HL-60 (cell line): ENCODE data around the gene VAMP5.

Source experiments
- GABPA ChIP-seq: IDR thresholded peaks from 2 replicates; pipeline ENCODE4 v1.6.1; 2012; ENCODE audit warnings: low read depth
- TF ChIP-seq, protein P1 (sequence below): IDR thresholded peaks from one replicate; pipeline ENCODE4 v1.5.1; 2011; ENCODE audit warnings: low read length, control low read depth, inconsistent platforms; ENCODE audit not compliant: insufficient read depth
- TF ChIP-seq, protein P2 (sequence below): IDR thresholded peaks from 2 replicates; pipeline ENCODE4 v1.6.1; 2012; ENCODE audit warnings: low read depth; ENCODE audit not compliant: insufficient replicate concordance

DNA sequence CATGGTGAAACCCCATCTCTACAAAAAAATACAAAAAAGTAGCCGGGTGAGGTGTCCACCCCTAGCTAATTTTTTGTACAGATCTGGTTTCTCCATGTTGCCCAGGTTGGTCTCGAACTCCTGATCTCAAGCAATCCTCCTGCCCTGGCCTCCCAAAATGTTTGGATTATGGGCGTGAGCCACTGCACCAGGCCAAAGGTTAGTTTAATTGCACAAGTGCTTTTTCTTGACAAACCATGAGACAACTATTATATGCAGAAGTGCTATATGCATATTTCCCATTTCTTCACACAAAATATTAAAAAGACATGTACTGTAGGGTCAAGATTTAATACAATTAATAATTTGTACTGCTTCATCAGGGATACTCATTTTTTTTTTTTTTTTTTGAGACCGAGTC lies 18.0 kb upstream of the VAMP5 start:
- TF ChIP-seq, protein P1, sequence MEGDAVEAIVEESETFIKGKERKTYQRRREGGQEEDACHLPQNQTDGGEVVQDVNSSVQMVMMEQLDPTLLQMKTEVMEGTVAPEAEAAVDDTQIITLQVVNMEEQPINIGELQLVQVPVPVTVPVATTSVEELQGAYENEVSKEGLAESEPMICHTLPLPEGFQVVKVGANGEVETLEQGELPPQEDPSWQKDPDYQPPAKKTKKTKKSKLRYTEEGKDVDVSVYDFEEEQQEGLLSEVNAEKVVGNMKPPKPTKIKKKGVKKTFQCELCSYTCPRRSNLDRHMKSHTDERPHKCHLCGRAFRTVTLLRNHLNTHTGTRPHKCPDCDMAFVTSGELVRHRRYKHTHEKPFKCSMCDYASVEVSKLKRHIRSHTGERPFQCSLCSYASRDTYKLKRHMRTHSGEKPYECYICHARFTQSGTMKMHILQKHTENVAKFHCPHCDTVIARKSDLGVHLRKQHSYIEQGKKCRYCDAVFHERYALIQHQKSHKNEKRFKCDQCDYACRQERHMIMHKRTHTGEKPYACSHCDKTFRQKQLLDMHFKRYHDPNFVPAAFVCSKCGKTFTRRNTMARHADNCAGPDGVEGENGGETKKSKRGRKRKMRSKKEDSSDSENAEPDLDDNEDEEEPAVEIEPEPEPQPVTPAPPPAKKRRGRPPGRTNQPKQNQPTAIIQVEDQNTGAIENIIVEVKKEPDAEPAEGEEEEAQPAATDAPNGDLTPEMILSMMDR = no peak
- TF ChIP-seq, protein P2, sequence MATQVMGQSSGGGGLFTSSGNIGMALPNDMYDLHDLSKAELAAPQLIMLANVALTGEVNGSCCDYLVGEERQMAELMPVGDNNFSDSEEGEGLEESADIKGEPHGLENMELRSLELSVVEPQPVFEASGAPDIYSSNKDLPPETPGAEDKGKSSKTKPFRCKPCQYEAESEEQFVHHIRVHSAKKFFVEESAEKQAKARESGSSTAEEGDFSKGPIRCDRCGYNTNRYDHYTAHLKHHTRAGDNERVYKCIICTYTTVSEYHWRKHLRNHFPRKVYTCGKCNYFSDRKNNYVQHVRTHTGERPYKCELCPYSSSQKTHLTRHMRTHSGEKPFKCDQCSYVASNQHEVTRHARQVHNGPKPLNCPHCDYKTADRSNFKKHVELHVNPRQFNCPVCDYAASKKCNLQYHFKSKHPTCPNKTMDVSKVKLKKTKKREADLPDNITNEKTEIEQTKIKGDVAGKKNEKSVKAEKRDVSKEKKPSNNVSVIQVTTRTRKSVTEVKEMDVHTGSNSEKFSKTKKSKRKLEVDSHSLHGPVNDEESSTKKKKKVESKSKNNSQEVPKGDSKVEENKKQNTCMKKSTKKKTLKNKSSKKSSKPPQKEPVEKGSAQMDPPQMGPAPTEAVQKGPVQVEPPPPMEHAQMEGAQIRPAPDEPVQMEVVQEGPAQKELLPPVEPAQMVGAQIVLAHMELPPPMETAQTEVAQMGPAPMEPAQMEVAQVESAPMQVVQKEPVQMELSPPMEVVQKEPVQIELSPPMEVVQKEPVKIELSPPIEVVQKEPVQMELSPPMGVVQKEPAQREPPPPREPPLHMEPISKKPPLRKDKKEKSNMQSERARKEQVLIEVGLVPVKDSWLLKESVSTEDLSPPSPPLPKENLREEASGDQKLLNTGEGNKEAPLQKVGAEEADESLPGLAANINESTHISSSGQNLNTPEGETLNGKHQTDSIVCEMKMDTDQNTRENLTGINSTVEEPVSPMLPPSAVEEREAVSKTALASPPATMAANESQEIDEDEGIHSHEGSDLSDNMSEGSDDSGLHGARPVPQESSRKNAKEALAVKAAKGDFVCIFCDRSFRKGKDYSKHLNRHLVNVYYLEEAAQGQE = no peak
- TF ChIP-seq GABPA = no peak
